Cardiac septum (tissue), 1 donor: ENCODE results near the gene ARHGAP21. TPM values are rescaled to one million over a fixed set of nuclear protein-coding genes. Genes with fewer than 3 reads are reported as not detected.
"Not testable (repeated sequence)": the region's sequence is repeated elsewhere in the genome, so short reads cannot be mapped to it uniquely, and the experiment has no call there.

Source experiments
- DNase-seq: peaks from one replicate; pipeline ENCODE4 v3.0.0-alpha.2; 2020; ENCODE audit warnings: low spot score
- intact Hi-C: fragments of 100-400 bp; cut with DNase I; formaldehyde crosslinking; loops from one replicate; pipeline ENCODE4 v1.14.0; 2022
- total RNA-seq: library from RNA; stranded (reverse); fragmentation: NEBNext Ultra II Directional; extraction: Animal tissue kit (Norgen Biotek cat#: 25700); gene quantifications from one replicate; pipeline ENCODE4 v1.2.1, GENCODE V29; 2021
- donor health status: DM: no; HTN: no; CAD: no.

The ARHGAP21 gene
- total RNA-seq, 1 donor from 2014 or later: 56.4 TPM

GRCh38 chr10:24651923-24652322, 71.8 kb downstream of the ARHGAP21 start:
- no peak for DNase-seq
- intact Hi-C loops: no loop called here

DNA sequence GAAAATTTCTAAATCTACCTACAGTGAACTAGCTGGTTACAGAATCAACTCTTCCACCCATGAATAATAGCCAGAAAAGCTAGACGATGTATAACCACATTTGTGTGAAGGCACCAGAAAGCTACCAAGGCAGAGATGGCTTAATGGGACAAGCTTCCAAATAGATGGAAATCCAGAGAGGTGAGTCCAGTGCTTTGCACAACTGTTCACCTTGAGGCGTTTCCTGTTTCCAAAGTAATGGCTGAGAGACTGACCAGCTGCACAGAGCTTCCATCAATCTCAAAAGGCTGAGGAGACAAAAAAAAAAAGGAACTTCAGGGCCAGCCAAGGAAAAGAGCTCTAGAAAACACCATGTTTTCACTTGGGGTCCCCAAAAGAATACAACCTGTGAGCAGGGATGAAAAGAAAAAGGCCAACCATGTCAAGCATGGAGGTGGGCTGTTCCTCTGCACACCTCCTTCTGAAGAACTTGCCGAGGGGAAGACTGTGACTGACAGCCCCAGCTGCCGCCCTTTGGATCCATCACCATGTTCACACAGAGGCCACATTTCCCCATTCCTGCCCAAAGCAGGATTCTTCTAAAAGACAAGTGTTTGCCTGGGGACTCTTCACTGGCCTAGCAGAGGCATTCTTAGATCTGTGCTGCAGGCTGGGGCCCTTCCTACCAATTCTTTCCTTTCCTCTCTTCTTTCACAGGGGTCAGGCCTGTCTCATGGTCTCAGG, 72.9 kb downstream of the ARHGAP21 start:
- DNase-seq: no peak
- intact Hi-C loops: no loop called here

DNA sequence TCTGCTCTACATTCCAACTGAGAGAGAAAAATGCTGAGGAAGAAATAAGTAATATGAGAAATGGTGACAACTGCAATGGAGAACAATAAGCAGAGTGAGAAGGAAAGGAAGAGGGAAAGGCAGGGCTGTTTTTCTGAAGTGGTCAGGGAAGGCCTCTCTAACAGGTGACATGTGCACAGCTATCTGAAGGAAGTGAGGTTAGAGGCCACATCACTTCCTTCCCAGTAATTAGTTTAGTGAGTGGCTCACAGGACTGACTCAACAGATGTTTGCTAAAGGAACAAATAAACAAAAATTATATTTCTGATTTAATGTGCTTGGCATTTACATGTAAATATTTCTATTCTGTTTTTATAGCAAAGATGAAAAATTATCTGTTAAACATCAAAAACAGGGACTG, 77.9 kb downstream of the ARHGAP21 start:
- DNase-seq: no peak
- intact Hi-C loops: loop anchor here (10.0 kb wide), 2 partner anchors 339 to 439 kb away; no protein-coding TSS in a partner anchor

GRCh38 chr10:24645022-24645421, 78.7 kb downstream of the ARHGAP21 start:
- intact Hi-C loops: loop anchor here (10.0 kb wide), 2 partner anchors 340 to 440 kb away; no protein-coding TSS in a partner anchor
- no peak for DNase-seq

DNA sequence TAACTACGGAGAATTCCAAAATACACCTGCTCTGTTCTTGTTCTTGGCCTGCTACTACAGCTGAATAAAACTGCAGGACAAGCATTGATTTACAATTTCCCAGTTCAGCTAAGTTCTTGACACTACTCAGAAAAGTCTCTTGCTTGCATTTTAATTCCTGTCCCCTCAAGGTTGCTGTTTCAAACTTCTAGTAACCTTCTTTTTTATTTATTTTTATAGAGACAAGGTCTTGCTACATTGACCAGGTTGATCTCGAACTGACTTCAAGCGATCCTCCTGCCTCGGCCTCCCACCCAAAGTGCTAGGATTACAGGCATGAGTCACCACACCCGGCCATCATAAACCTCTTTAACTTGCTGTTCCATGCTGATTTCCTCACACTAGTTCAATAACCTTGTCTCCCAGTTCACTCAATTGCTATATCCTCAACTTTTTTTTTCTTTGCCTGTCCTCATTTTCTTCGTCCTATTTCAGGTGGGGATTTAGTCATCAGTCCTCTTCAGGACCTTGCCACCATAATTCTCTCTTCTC, 79.9 kb downstream of the ARHGAP21 start:
- intact Hi-C loops: loop anchor here (5.0 to 10.0 kb wide), 4 partner anchors 79 to 441 kb away; partner anchors contain the start of genes ARHGAP21 and PRTFDC1
- no peak for DNase-seq

- intact Hi-C loops: loop anchor here (5.0 to 10.0 kb wide), 4 partner anchors 79 to 442 kb away; partner anchors contain the start of genes ARHGAP21 and PRTFDC1
- no peak for DNase-seq
Measured at GRCh38 chr10:24642921-24643678, 80.6 kb downstream of the ARHGAP21 start.

- intact Hi-C loops: no loop called here
- DNase-seq: no peak
Measured at GRCh38 chr10:24639124-24639523, 84.6 kb downstream of the ARHGAP21 start.

DNA sequence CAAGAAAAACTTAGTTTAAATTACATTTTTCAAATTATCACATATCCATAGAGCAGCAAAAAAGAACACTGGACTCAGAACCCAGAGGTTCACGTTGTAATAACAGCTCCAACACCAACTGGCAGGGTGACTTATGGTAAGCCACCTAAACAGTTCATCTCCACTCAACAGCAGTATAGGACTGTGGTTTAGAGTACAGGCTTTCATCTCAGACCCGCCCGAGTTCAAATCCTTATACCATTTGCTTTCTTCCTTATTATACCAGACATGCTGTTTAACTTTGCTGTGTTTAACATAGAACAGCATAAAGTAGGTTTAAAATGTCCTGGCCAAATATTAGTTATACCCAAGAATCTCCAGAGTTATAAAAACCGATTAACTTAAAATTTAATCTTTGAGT, 97.9 kb downstream of the ARHGAP21 start:
- intact Hi-C loops: no loop called here
- DNase-seq: no peak

DNA sequence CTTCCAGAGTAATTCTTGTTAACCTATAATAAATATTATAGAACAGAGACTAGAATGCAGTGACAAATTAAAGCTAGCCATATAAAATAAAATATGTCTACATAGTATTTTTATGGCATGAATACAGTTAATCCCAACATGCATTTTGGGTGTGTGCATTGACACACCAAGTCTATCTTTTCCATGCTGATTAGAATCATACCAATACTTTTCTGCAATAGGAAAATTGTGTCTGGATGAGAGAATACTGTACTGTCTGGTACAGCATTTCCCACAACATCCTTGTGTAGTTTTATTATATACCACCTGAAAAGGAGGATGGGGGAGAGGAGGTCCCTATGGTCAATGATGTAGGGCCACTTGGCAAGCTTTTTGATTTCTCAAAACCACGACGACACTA, 100.3 kb downstream of the ARHGAP21 start:
- intact Hi-C loops: no loop called here
- no peak for DNase-seq

DNA sequence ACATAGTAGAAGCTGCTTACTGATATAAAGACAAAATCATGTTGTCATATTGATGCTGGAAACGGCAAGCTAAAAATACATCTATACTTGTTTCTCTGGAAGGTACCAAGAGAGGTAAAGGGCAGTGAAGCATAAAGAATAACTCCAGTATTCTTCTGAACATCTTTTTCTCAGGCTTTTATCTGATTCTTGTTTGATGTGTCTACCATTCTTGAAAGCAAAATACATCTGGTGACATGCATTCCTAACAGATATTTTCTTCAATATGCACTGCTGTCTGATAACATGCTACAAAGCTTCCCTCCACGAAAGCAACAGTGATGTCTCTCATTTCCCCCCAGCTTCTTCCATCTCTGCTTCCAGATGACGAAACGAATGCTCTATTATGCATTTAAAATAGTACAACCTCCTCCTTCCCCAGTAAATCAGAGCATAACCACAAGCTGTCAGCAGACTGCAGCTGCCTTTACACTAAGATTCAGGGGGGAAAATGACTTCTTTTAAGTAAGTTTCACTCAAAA, 100.8 kb downstream of the ARHGAP21 start:
- DNase-seq: no peak
- intact Hi-C loops: no loop called here

GRCh38 chr10:24621035-24621795, 102.5 kb downstream of the ARHGAP21 start:
- DNase-seq, intact Hi-C loops: not testable (repeated sequence)

DNA sequence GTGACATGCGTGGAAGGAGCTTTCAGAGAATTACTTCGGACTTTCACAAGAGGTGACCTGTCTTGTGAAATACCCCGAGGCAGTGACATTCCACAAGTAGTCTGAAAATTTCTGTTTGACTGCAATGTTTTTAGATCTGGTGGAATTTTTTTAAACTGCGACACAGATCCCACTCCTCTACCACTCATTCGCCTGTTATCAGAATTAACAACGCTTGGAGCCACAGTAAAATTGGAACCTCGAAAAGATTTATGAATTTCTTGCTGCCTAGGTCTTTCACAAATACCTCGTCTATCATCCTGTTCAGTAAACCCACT, 103.7 kb downstream of the ARHGAP21 start:
- intact Hi-C loops, DNase-seq: not testable (repeated sequence)

- intact Hi-C loops, DNase-seq: not testable (repeated sequence)
Measured at GRCh38 chr10:24619291-24619993, 104.2 kb downstream of the ARHGAP21 start.

GRCh38 chr10:24618401-24618800, 105.3 kb downstream of the ARHGAP21 start:
- DNase-seq: no peak
- intact Hi-C loops: no loop called here

GRCh38 chr10:24617771-24618396, 105.8 kb downstream of the ARHGAP21 start:
- intact Hi-C loops: no loop called here
- no peak for DNase-seq

DNA sequence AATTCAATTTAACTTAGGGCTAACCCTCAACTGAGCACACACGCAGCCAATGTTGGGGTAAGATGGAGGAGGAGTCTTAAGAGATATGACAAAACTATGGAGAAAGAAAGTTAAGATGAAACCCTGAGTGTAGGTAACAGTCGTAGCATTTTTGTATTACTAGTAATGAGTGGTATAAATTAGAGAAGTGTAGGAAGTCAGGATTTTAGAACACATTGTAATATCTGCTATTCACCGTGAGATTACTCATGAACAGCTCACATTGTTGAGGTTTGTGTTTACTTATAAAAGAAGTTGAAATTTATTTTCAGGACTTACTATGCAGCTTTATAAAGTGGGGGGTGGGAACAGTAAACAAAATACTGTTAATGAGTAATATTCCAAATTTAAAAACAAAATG, 107.2 kb downstream of the ARHGAP21 start:
- no peak for DNase-seq
- intact Hi-C loops: no loop called here

DNA sequence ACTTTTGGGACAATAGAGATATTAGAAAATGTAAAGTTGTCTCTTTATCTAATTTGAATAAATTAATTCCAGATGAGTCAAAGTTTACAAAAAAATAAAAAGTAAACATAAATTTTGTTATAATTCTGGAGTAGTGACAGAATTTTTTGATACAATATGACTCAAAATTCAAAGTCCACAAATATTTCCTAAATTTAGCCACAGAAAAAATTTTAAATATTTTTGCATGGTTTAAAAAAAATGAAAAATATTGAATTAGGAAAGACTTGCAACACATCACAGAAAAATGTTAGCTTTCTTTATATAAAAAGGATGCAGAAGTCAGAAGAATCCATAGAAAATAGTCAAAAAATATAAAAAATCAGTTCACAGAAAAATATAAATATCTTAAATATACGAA, 117.7 kb downstream of the ARHGAP21 start:
- DNase-seq: no peak
- intact Hi-C loops: no loop called here

GRCh38 chr10:24605141-24605540, 118.5 kb downstream of the ARHGAP21 start:
- no peak for DNase-seq
- intact Hi-C loops: no loop called here

DNA sequence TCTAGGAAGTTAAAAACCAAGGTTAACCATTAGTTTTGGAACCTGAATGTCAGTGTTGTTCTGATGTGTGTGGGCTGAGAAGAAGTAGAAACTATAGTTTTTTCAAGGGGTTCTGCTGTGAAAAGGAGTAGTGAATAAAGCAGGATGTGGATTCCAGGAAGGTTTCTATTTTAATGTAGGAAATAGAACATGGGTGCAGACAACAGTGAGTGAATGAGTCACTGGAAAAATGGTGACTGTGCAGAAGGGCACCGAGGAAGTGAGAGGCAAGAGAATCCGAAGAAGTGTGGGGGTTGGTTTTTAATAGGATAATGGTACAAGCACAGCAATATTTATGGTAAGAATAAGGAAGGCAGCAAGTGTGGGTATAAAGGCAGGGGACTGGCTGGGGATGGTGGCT, 120.4 kb downstream of the ARHGAP21 start:
- intact Hi-C loops: no loop called here

More for the DNA sequence above, 120.4 kb downstream of the ARHGAP21 start:
- DNase-seq: no peak
